Skin epidermis (tissue), 12 donors: ENCODE results near the gene IRF2BP1.
"Not testable (repeated sequence)": the region's sequence is repeated elsewhere in the genome, so short reads cannot be mapped to it uniquely, and the experiment has no call there.

Experiments used
- H3K27ac ChIP-seq, 21 experiments: fragments of 200-600 bp; sonication (generic) in 11 of 21; one replicate each; pipeline ENCODE4 v1.5.0; 2020; ENCODE audit warnings: mild to moderate bottlenecking in 3 of 21, inconsistent platforms in 2 of 21, moderate library complexity in 2 of 21
- H3K4me3 ChIP-seq, 7 experiments: fragments of 200-600 bp; sonication (generic) in 2 of 7; one replicate each; pipeline ENCODE4 v1.5.0; 2020; ENCODE audit warnings: inconsistent platforms in 2 of 7, mild to moderate bottlenecking in 2 of 7, moderate library complexity in 1 of 7

IRF2BP1 gene

GRCh38 chr19:45905011-45905410, 19.1 kb upstream of the IRF2BP1 start:
- Histone ChIP-seq H3K4me3 (no peak overlapping the region), H3K27ac (no peak overlapping the region)

GRCh38 chr19:45902651-45903625, 17.0 kb upstream of the IRF2BP1 start:
- H3K4me3 ChIP-seq = peak overlapping the region; percentile 57 to 83 (median 67)
- H3K27ac ChIP-seq = peak overlapping the region in 20 of 21 experiments; percentile 40 to 90 (median 74)

- peak within 1 kb of the TSS in 20 of 21 experiments; percentile 40 to 90 (median 74) for H3K27ac ChIP-seq
Observed at GRCh38 chr19:45901912-45902650, 16.1 kb upstream of the IRF2BP1 start, which contains the start of gene MYPOP. Gene MYPOP, minus strand, starts transcription at chr19:45902613. Its CDS starts 840 bp downstream, at chr19:45901773.

GRCh38 chr19:45901432-45901911, 15.5 kb upstream of the IRF2BP1 start:
- H3K27ac ChIP-seq = peak overlapping the region in 13 of 21 experiments; percentile 18 to 90 (median 65)
- peak overlapping the region; percentile 57 to 83 (median 67) for H3K4me3 ChIP-seq

More at GRCh38 chr19:45901912-45902650, 16.1 kb upstream of the IRF2BP1 start, which contains the start of gene MYPOP:
- H3K4me3 ChIP-seq = peak within 1 kb of the TSS; percentile 57 to 83 (median 67)

- H3K27ac ChIP-seq = peak overlapping the region in 6 of 21 experiments; percentile 18 to 83 (median 51)
Observed at GRCh38 chr19:45900738-45901431, 14.9 kb upstream of the IRF2BP1 start.

GRCh38 chr19:45899919-45900589, 14.1 kb upstream of the IRF2BP1 start:
- H3K27ac ChIP-seq = no peak overlapping the region
- no peak overlapping the region for H3K4me3 ChIP-seq

More at GRCh38 chr19:45900738-45901431, 14.9 kb upstream of the IRF2BP1 start:
- peak overlapping the region; percentile 57 to 83 (median 67) for H3K4me3 ChIP-seq

- Histone ChIP-seq H3K27ac (no peak overlapping the region), H3K4me3 (no peak overlapping the region)
Observed at GRCh38 chr19:45899253-45899652, 13.3 kb upstream of the IRF2BP1 start.

GRCh38 chr19:45897261-45897812, 11.4 kb upstream of the IRF2BP1 start:
- no peak overlapping the region for H3K27ac ChIP-seq
- H3K4me3 ChIP-seq = no peak overlapping the region

GRCh38 chr19:45895983-45896599, 10.2 kb upstream of the IRF2BP1 start:
- not testable (repeated sequence) for H3K27ac ChIP-seq

GRCh38 chr19:45895519-45895972, 9.6 kb upstream of the IRF2BP1 start:
- no peak overlapping the region for H3K27ac ChIP-seq

More at GRCh38 chr19:45895983-45896599, 10.2 kb upstream of the IRF2BP1 start:
- H3K4me3 ChIP-seq = not testable (repeated sequence)

GRCh38 chr19:45890877-45891276, 4.9 kb upstream of the IRF2BP1 start:
- H3K27ac ChIP-seq = no peak overlapping the region
- H3K4me3 ChIP-seq = no peak overlapping the region

More at GRCh38 chr19:45895519-45895972, 9.6 kb upstream of the IRF2BP1 start:
- no peak overlapping the region for H3K4me3 ChIP-seq

GRCh38 chr19:45889210-45889885, 3.4 kb upstream of the IRF2BP1 start:
- no peak overlapping the region for H3K27ac ChIP-seq

GRCh38 chr19:45887200-45887710, 1.3 kb upstream of the IRF2BP1 start:
- peak overlapping the region; percentile 42 to 93 (median 74) for H3K4me3 ChIP-seq
- H3K27ac ChIP-seq = peak overlapping the region in 20 of 21 experiments; percentile 70 to 97 (median 88)

More at GRCh38 chr19:45889210-45889885, 3.4 kb upstream of the IRF2BP1 start:
- no peak overlapping the region for H3K4me3 ChIP-seq

- peak overlapping the region; percentile 42 to 93 (median 74) for H3K4me3 ChIP-seq
- peak overlapping the region in 20 of 21 experiments; percentile 70 to 97 (median 88) for H3K27ac ChIP-seq
Observed at GRCh38 chr19:45886427-45887199, 672 bp upstream of the IRF2BP1 start.

- peak overlapping the region; percentile 42 to 93 (median 74) for H3K4me3 ChIP-seq
- peak overlapping the region; percentile 59 to 97 (median 88) for H3K27ac ChIP-seq
Observed at GRCh38 chr19:45884682-45885555, 1.0 kb downstream of the IRF2BP1 start.
